Activated CD8-positive, alpha-beta memory T cell treated with anti-CD3 and anti-CD28 coated beads for 36 hours (primary cell): ENCODE results near the gene GNB1L. TPM values are rescaled to one million over a fixed set of nuclear protein-coding genes. Genes with fewer than 3 reads are reported as not detected.
"Not testable (repeated sequence)": the region's sequence is repeated elsewhere in the genome, so short reads cannot be mapped to it uniquely, and the experiment has no call there.

Experiments
- CTCF ChIA-PET: fragments of 350-600 bp; sonication (Branson Sonifier 250); formaldehyde crosslinking; loops from one replicate; lab custom pipeline; 2021; ENCODE audit warnings: antibody characterized with exemption; lab: Charles Lee
- POLR2A ChIA-PET: fragments of 350-600 bp; sonication (Branson Sonifier 250); formaldehyde crosslinking; loops from one replicate; lab custom pipeline; 2021; ENCODE audit warnings: antibody characterized with exemption; lab: Charles Lee
- total RNA-seq, 2 experiments: library from RNA; stranded (reverse); gene quantifications; one replicate each; pipeline ENCODE4 v1.2.3, GENCODE V29; 2021

The GNB1L gene
- total RNA-seq, 2 experiments from 2014 or later = 17.1 to 17.3 TPM

GRCh38 chr22:19891317-19892256 lies 36.9 kb upstream of the GNB1L start:
- ChIA-PET POLR2A (interaction anchor here (0.6 to 3.3 kb wide), 4 partner anchors 37 to 892 kb away, joined by 3 to 35 read pairs (median 3); partner anchors contain the start of genes GNB1L and RTL10), CTCF (interaction anchor here (0.7 to 1.5 kb wide), 7 partner anchors 19 to 135 kb away, joined by 3 to 5 read pairs (median 3); partner anchors contain the start of genes COMT, GNB1L, RTL10 and TXNRD2)

GRCh38 chr22:19890502-19891316 lies 36.0 kb upstream of the GNB1L start:
- CTCF ChIA-PET = interaction anchor here (1.5 kb wide), 1 partner anchor 20 kb away, joined by 5 read pairs; no protein-coding TSS in a partner anchor
- POLR2A ChIA-PET = interaction anchor here (3.3 kb wide), 1 partner anchor 36 kb away, joined by 35 read pairs; the partner anchor contains the start of genes GNB1L and RTL10

GRCh38 chr22:19889951-19890350 lies 35.3 kb upstream of the GNB1L start:
- ChIA-PET POLR2A (interaction anchor here (3.3 kb wide), 1 partner anchor 35 kb away, joined by 35 read pairs; the partner anchor contains the start of genes GNB1L and RTL10), CTCF (interaction anchor here (1.2 to 1.5 kb wide), 2 partner anchors 20 to 160 kb away, joined by 3 to 5 read pairs; no protein-coding TSS in a partner anchor)

GRCh38 chr22:19888131-19888746 lies 33.6 kb upstream of the GNB1L start:
- CTCF ChIA-PET = interaction anchor here (1.0 to 1.9 kb wide), 3 partner anchors 8 to 158 kb away, joined by 4 to 5 read pairs (median 5); no protein-coding TSS in a partner anchor
- POLR2A ChIA-PET = no interaction called here

GRCh38 chr22:19887256-19887985 lies 32.7 kb upstream of the GNB1L start:
- ChIA-PET POLR2A (no interaction called here), CTCF (interaction anchor here (1.7 to 1.9 kb wide), 2 partner anchors 9 to 157 kb away, joined by 4 to 5 read pairs; no protein-coding TSS in a partner anchor)

- ChIA-PET POLR2A (no interaction called here), CTCF (interaction anchor here (1.7 to 2.7 kb wide), 3 partner anchors 10 to 156 kb away, joined by 4 to 10 read pairs (median 5); no protein-coding TSS in a partner anchor)
Observed at GRCh38 chr22:19886605-19887255, 32.1 kb upstream of the GNB1L start.

GRCh38 chr22:19885841-19886592 lies 31.3 kb upstream of the GNB1L start:
- ChIA-PET CTCF (interaction anchor here (1.9 to 2.7 kb wide), 2 partner anchors 11 to 155 kb away, joined by 4 to 10 read pairs; no protein-coding TSS in a partner anchor), POLR2A (no interaction called here)

- ChIA-PET CTCF (interaction anchor here (2.7 kb wide), 1 partner anchor 155 kb away, joined by 10 read pairs; no protein-coding TSS in a partner anchor), POLR2A (interaction anchor here (0.5 kb wide), 1 partner anchor 25 kb away, joined by 3 read pairs; no protein-coding TSS in a partner anchor)
Observed at GRCh38 chr22:19884954-19885751, 30.5 kb upstream of the GNB1L start.

- ChIA-PET POLR2A (interaction anchor here (0.5 kb wide), 1 partner anchor 26 kb away, joined by 3 read pairs; no protein-coding TSS in a partner anchor), CTCF (interaction anchor here (2.7 kb wide), 1 partner anchor 154 kb away, joined by 10 read pairs; no protein-coding TSS in a partner anchor)
Observed at GRCh38 chr22:19884161-19884953, 29.7 kb upstream of the GNB1L start.

- POLR2A ChIA-PET = not testable (repeated sequence)
- CTCF ChIA-PET = interaction anchor here (0.7 kb wide), 1 partner anchor 29 kb away, joined by 3 read pairs; no protein-coding TSS in a partner anchor
Observed at GRCh38 chr22:19883446-19883845, 28.8 kb upstream of the GNB1L start.

- ChIA-PET POLR2A (no interaction called here), CTCF (interaction anchor here (0.5 to 0.7 kb wide), 2 partner anchors 29 to 889 kb away, joined by 3 read pairs; no protein-coding TSS in a partner anchor)
Observed at GRCh38 chr22:19882446-19883381, 28.0 kb upstream of the GNB1L start.

GRCh38 chr22:19880786-19881569 lies 26.3 kb upstream of the GNB1L start:
- POLR2A ChIA-PET = no interaction called here
- CTCF ChIA-PET = no interaction called here
